ENCODE measurements around the gene FIBIN.
"Not testable (repeated sequence)": the region's sequence is repeated elsewhere in the genome, so short reads cannot be mapped to it uniquely, and the experiment has no call there.

The FIBIN gene

GRCh38 chr11:26985943-26986342 is 8.0 kb upstream of the FIBIN start:
- H3K27me3 ChIP-seq (ENCODE audit: control insufficient read depth, insufficient read depth, low read length): no peaks in the 10 kb centered on the region
- no peak overlapping the region for H3K4me3 ChIP-seq (ENCODE audit: low read length)
- H3K36me3 ChIP-seq (ENCODE audit: control insufficient read depth, insufficient read depth, low read length): no peaks in the 10 kb centered on the region
- no peaks in the 10 kb centered on the region for H3K9me3 ChIP-seq (ENCODE audit: control insufficient read depth, low read length)
- no peak overlapping the region for H3K9ac ChIP-seq (ENCODE audit: low read length)
- no peaks in the 10 kb centered on the region for H3K4me1 ChIP-seq (ENCODE audit: control insufficient read depth, insufficient read depth, low read length)

- Histone ChIP-seq H3K4me1 (ENCODE audit: control insufficient read depth, insufficient read depth, low read length) (no peaks in the 10 kb centered on the region), H3K9ac (ENCODE audit: low read length) (no peak overlapping the region), H3K9me3 (ENCODE audit: control insufficient read depth, low read length) (no peaks in the 10 kb centered on the region)
Measured at GRCh38 chr11:26987272-26987671, 6.6 kb upstream of the FIBIN start.

DNA sequence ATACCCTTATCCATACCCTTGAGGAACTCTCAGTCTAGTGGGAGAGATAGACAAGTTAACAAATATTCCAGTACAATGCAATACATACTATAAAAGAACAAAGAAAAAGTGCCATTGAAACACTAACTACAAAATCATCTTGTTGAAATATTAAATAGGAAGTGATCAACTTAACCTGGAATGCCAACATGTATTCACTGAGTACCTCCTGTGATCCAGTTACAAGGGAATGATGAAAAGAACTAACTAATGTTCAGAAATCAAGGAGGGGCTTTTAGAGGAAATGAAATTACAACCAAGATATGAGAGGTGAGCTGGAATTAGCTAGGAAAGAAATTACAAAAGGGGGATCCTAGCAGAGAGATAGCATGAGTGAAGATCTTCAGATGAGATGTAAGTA is 6.2 kb upstream of the FIBIN start:
- Histone ChIP-seq H3K4me1 (ENCODE audit: control insufficient read depth, insufficient read depth, low read length) (no peaks in the 10 kb centered on the region), H3K9ac (ENCODE audit: low read length) (no peak overlapping the region), H3K27me3 (ENCODE audit: control insufficient read depth, insufficient read depth, low read length) (no peaks in the 10 kb centered on the region), H3K36me3 (ENCODE audit: control insufficient read depth, insufficient read depth, low read length) (no peaks in the 10 kb centered on the region), H3K9me3 (ENCODE audit: control insufficient read depth, low read length) (no peaks in the 10 kb centered on the region), H3K4me3 (ENCODE audit: low read length) (no peak overlapping the region)

More at GRCh38 chr11:26987272-26987671, 6.6 kb upstream of the FIBIN start:
- Histone ChIP-seq H3K4me3 (ENCODE audit: low read length) (no peak overlapping the region), H3K36me3 (ENCODE audit: control insufficient read depth, insufficient read depth, low read length) (no peaks in the 10 kb centered on the region), H3K27me3 (ENCODE audit: control insufficient read depth, insufficient read depth, low read length) (no peaks in the 10 kb centered on the region)

GRCh38 chr11:26992031-26992541 is 1.8 kb upstream of the FIBIN start:
- no peaks in the 10 kb centered on the region for H3K4me1 ChIP-seq (ENCODE audit: control insufficient read depth, insufficient read depth, low read length)
- no peaks in the 10 kb centered on the region for H3K27me3 ChIP-seq (ENCODE audit: control insufficient read depth, insufficient read depth, low read length)
- H3K9me3 ChIP-seq (ENCODE audit: control insufficient read depth, low read length): no peaks in the 10 kb centered on the region
- H3K36me3 ChIP-seq (ENCODE audit: control insufficient read depth, insufficient read depth, low read length): no peaks in the 10 kb centered on the region
- H3K4me3 ChIP-seq (ENCODE audit: low read length): no peak overlapping the region
- no peak overlapping the region for H3K9ac ChIP-seq (ENCODE audit: low read length)

- H3K4me1 ChIP-seq (ENCODE audit: control insufficient read depth, insufficient read depth, low read length): no peaks in the 10 kb centered on the region
- H3K4me3 ChIP-seq (ENCODE audit: low read length): no peak overlapping the region
- H3K9me3 ChIP-seq (ENCODE audit: control insufficient read depth, low read length): no peaks in the 10 kb centered on the region
- H3K36me3 ChIP-seq (ENCODE audit: control insufficient read depth, insufficient read depth, low read length): no peaks in the 10 kb centered on the region
- H3K9ac ChIP-seq (ENCODE audit: low read length): peak overlapping the region; percentile 59
- no peaks in the 10 kb centered on the region for H3K27me3 ChIP-seq (ENCODE audit: control insufficient read depth, insufficient read depth, low read length)
Measured at GRCh38 chr11:26994631-26995095, 751 bp downstream of the FIBIN start.

- H3K9me3 ChIP-seq (ENCODE audit: control insufficient read depth, low read length): no peaks in the 10 kb centered on the region
- H3K9ac ChIP-seq (ENCODE audit: low read length): peak overlapping the region; percentile 59
- H3K4me3 ChIP-seq (ENCODE audit: low read length): no peak overlapping the region
- H3K27me3 ChIP-seq (ENCODE audit: control insufficient read depth, insufficient read depth, low read length): no peaks in the 10 kb centered on the region
- no peaks in the 10 kb centered on the region for H3K4me1 ChIP-seq (ENCODE audit: control insufficient read depth, insufficient read depth, low read length)
- no peaks in the 10 kb centered on the region for H3K36me3 ChIP-seq (ENCODE audit: control insufficient read depth, insufficient read depth, low read length)
Measured at GRCh38 chr11:26995701-26996460, 2.0 kb downstream of the FIBIN start.

DNA sequence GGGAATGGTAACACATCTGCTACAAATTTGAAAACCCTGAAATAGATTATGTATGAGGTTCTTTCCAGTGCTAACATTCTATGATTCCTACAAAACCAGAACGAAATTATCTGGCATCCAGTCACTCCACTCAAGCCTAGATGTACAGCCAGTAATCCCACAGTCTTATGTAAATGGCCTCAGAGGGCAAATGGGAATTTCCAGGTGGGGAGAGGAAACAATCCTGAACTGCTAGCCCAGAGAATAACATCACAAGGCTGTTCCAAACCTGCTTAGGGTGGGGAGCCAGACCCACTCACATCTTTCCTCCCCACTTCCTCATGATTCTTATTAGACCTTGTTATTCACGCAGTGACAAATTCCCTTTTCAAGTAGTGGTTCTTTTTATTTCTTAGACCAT is 3.5 kb downstream of the FIBIN start:
- no peaks in the 10 kb centered on the region for H3K36me3 ChIP-seq (ENCODE audit: control insufficient read depth, insufficient read depth, low read length)
- no peaks in the 10 kb centered on the region for H3K9me3 ChIP-seq (ENCODE audit: control insufficient read depth, low read length)
- no peaks in the 10 kb centered on the region for H3K27me3 ChIP-seq (ENCODE audit: control insufficient read depth, insufficient read depth, low read length)
- H3K4me3 ChIP-seq (ENCODE audit: low read length): no peak overlapping the region
- H3K4me1 ChIP-seq (ENCODE audit: control insufficient read depth, insufficient read depth, low read length): no peaks in the 10 kb centered on the region
- H3K9ac ChIP-seq (ENCODE audit: low read length): no peak overlapping the region

GRCh38 chr11:27001136-27001730 is 7.3 kb downstream of the FIBIN start:
- not testable (repeated sequence) for H3K9ac ChIP-seq (ENCODE audit: low read length); H3K27me3 ChIP-seq (ENCODE audit: control insufficient read depth, insufficient read depth, low read length); H3K4me1 ChIP-seq (ENCODE audit: control insufficient read depth, insufficient read depth, low read length); H3K9me3 ChIP-seq (ENCODE audit: control insufficient read depth, low read length); H3K36me3 ChIP-seq (ENCODE audit: control insufficient read depth, insufficient read depth, low read length); H3K4me3 ChIP-seq (ENCODE audit: low read length)

DNA sequence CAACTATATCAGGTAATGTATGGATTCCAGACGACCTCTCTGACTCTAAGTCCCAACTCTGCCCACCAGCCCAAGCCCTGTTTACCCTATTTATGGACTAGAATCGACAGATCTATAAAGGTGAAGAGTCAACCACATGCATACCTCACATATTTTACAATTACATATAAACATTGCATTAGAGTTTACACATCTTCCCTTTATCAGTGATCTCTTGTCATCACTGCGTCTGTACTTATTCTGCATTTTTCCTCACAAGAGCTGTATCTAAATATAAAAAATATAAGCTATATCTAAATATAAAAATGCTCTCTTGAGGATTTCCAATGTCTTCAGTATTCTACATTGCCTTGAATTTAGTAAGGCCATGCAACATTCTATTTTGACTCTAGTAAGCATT is 8.5 kb downstream of the FIBIN start:
- Histone ChIP-seq H3K9me3 (ENCODE audit: control insufficient read depth, low read length) (no peaks in the 10 kb centered on the region), H3K4me1 (ENCODE audit: control insufficient read depth, insufficient read depth, low read length) (no peaks in the 10 kb centered on the region), H3K9ac (ENCODE audit: low read length) (no peak overlapping the region), H3K36me3 (ENCODE audit: control insufficient read depth, insufficient read depth, low read length) (no peaks in the 10 kb centered on the region), H3K27me3 (ENCODE audit: control insufficient read depth, insufficient read depth, low read length) (no peaks in the 10 kb centered on the region), H3K4me3 (ENCODE audit: low read length) (no peak overlapping the region)

DNA sequence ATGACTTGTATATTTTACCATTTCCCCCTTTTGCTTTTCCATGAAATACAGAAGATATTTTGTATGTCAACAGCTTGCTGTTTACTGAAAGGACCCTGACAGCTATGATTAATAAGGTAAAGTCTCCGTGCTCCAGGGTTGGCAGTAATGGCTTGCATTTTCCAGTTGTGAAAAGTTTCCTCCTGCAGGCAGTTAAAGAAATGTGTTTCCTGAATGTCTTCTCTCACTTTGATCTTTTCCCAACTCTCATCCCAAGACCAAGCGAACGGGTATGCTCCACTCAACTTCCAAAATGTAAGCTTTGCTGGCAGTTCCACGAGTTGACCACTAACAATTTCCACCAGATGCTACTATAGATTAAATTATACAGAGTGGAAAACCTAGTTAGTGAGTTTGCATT is 8.9 kb downstream of the FIBIN start:
- Histone ChIP-seq H3K27me3 (ENCODE audit: control insufficient read depth, insufficient read depth, low read length) (no peaks in the 10 kb centered on the region), H3K9me3 (ENCODE audit: control insufficient read depth, low read length) (no peaks in the 10 kb centered on the region), H3K4me1 (ENCODE audit: control insufficient read depth, insufficient read depth, low read length) (no peaks in the 10 kb centered on the region), H3K36me3 (ENCODE audit: control insufficient read depth, insufficient read depth, low read length) (no peaks in the 10 kb centered on the region), H3K9ac (ENCODE audit: low read length) (no peak overlapping the region), H3K4me3 (ENCODE audit: low read length) (no peak overlapping the region)

DNA sequence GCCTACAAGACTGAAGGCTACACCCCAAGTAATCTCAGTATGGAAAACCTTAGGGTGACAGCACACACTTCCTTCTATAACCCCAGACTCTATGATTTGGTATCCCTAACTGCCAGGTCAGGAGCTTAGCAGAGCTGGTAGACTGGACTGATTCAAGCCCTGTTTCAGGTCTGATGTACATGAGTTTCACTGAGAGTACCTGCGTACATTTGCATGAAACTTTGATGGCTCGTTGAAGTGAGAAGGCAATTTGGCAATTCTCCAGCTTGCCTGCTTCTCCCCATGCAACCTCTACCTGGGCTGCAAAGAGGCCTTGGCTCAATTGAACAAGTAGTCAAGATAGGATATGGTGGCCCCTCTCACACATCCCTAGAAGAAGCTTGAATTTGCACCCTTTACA is 10.2 kb downstream of the FIBIN start:
- no peak overlapping the region for H3K9ac ChIP-seq (ENCODE audit: low read length)
- H3K9me3 ChIP-seq (ENCODE audit: control insufficient read depth, low read length): no peaks in the 10 kb centered on the region
- no peak overlapping the region for H3K4me3 ChIP-seq (ENCODE audit: low read length)
- H3K27me3 ChIP-seq (ENCODE audit: control insufficient read depth, insufficient read depth, low read length): no peaks in the 10 kb centered on the region
- H3K4me1 ChIP-seq (ENCODE audit: control insufficient read depth, insufficient read depth, low read length): no peaks in the 10 kb centered on the region
- H3K36me3 ChIP-seq (ENCODE audit: control insufficient read depth, insufficient read depth, low read length): no peaks in the 10 kb centered on the region

DNA sequence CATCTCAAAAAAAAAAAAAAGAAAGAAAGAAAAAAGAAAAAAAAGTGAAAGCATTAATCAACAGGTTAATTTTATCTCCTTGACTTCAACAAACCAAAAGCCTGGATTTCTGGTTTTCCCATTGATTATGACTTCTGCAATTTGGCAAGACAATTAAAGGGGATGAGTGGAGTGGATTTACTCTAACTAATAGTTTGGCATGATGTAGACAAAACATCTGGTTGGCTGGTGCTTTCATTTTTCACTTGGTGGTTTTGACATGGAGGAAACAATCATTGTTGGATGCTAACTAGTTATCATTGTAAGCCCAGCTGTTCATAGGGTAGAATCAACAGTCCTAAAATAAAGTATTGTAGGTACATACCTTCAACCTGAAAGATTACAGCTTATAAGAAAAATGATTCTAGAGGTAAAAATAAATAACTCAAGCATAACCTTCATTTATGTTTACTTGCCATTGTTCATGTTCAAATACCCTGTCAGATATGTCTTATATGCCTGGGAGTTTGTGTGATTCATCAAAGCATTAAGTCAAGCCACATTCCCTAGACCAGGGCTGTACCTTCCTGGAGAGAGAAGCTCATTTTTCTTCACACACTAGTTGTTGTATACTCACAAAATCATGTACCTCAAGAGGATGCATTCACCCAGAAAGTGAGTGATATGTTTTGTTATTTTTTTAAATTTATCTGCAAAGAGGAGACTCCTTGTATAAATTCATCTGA is 15.1 kb downstream of the FIBIN start:
- Histone ChIP-seq H3K9ac (ENCODE audit: low read length) (no peak overlapping the region), H3K36me3 (ENCODE audit: control insufficient read depth, insufficient read depth, low read length) (no peaks in the 10 kb centered on the region), H3K4me3 (ENCODE audit: low read length) (no peak overlapping the region), H3K4me1 (ENCODE audit: control insufficient read depth, insufficient read depth, low read length) (no peaks in the 10 kb centered on the region), H3K9me3 (ENCODE audit: control insufficient read depth, low read length) (no peaks in the 10 kb centered on the region), H3K27me3 (ENCODE audit: control insufficient read depth, insufficient read depth, low read length) (no peaks in the 10 kb centered on the region)

Data from mucosa of stomach (tissue), 1 donor.